CD1c-positive myeloid dendritic cell (primary cell): ENCODE measurements around the gene SERPINA5.
"Not testable (repeated sequence)": the region's sequence is repeated elsewhere in the genome, so short reads cannot be mapped to it uniquely, and the experiment has no call there.

ENCODE experiments used
- DNase-seq: peaks from one replicate; pipeline ENCODE4 v3.0.0-alpha.2; 2016; ENCODE audit errors: extremely low spot score

SERPINA5 gene

DNA sequence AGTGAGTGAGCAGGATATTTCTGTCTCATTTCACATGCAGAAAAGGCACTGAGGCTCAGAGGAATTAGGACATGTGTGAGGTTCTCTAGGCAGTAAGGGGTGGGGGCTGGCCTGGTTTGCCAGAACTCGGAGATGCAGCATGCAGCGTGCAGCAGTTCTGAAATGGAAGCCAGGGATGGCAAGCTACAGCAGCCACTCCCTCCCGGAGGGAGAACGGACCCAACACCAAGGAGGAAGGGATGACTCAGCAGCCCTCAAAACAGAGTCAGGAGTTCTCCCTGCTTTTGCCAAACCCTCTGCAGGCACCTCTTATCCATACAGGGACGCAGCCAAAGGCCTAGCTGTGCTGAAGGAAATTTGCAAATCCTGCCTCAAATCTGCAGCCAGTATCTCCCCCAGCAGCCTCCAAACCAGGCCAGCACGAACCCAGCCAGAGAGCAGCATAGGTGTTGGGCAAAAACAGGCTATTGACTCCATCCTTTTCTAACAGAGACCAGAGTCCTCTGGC, 20.7 kb downstream of the SERPINA5 start:
- no peak for DNase-seq

GRCh38 chr14:94602722-94603121, 21.5 kb downstream of the SERPINA5 start:
- DNase-seq: no peak

DNA sequence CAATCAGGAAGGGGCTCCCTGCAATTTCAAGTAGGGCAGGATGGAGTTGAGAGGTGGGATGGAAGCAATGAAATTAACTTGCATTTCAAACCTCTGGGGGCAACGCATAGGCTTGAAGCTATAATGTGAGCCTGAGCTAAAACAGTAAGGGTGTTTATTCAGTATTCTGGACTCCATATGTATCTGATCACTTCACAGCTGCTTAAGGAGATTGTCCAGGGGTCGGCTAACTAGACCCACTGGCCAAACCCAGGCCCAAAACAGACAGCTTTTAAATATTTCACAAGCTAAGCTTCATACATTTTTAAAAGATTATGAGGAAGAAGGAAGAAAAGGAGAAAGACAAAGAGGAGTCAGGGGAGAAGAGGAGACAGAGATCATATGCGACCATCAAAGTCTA, 24.1 kb downstream of the SERPINA5 start:
- no peak for DNase-seq

DNA sequence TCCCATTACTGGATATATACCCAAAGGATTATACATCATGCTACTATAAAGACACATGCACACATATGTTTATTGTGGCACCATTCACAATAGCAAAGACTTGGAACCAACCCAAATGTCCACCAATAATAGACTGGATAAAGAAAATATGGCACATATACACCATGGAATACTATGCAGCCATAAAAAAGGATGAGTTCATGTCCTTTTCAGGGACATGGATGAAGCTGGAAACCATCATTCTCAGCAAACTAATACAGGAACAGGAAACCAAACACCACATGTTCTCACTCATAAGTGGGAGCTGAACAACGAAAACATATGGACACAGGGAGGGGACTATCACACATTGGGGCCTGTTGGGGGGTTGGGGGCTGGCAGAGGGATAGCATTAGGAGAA, 27.7 kb downstream of the SERPINA5 start:
- DNase-seq: not testable (repeated sequence)

GRCh38 chr14:94611179-94611578, 30.0 kb downstream of the SERPINA5 start:
- no peak for DNase-seq

DNA sequence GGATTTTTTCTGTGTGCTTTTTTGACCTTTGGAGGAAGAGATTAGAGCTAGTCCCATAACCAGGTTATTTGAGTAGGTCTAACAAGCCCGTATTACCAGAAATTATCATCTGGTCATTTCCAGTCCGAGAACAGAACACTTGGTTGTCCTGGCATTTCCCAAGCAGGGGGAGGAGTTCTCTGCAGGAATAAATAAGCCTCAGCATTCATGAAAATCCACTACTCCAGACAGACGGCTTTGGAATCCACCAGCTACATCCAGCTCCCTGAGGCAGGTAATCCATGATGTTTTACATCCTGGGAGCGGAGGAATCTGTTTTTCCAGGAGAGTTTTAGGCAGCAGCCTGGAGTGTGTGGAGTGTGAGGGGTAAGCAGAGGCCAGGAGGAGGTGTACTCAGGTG, 30.9 kb downstream of the SERPINA5 start, which contains the start of gene SERPINA3:
Gene SERPINA3, plus strand, starts transcription at position 218 of the 400 bp plus-strand sequence. CDS start 2,051 bp downstream, outside the sequence.
- no peak for DNase-seq

DNA sequence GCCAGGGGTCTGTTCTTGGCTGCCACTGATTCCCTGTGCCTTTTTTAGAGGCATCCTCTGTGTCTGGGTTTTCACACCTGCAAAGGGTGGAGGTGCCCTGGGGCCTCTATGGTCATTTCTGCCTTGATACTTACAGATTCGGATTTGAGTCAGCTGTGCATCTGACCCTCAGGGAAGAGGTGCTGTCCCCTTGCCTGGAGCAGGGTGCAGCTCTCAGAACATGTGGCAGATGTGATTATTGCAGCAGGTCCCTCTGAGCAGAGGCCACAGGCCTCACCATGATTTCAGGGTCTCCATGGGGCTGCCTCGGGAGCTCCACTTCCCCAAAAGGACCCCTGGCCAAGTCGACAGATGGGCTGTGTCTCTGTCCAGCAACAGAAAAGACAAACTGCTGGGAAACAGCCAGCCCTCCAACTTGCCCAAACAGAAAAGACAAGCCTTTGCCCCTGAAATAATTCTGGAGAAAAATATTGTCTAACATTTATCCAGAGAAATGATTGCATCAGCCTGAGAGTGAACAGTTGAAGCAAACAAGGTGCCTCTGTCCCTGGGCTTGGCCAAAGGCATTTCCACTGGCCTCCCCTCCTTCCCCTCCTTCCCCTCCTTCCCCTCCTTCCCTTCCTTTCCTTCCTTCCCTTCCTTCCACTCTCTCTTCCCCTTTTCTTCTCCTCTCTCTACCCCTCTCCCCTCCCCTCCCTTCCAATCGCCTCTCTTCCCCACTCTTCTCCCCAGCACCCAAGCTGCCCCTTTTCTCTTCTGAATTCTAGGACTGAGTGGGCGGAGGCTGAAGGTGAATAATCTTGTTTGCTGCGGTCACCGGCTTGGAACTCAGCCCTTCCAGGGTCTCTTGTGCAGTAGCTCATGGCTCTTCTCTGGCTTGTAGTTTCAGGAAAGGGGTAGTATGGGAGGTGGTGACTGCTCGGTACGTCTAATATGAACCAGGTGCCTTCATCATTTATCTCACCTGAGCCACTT, 31.6 kb downstream of the SERPINA5 start:
- DNase-seq: no peak

GRCh38 chr14:94613720-94614644, 32.8 kb downstream of the SERPINA5 start:
- DNase-seq: no peak

DNA sequence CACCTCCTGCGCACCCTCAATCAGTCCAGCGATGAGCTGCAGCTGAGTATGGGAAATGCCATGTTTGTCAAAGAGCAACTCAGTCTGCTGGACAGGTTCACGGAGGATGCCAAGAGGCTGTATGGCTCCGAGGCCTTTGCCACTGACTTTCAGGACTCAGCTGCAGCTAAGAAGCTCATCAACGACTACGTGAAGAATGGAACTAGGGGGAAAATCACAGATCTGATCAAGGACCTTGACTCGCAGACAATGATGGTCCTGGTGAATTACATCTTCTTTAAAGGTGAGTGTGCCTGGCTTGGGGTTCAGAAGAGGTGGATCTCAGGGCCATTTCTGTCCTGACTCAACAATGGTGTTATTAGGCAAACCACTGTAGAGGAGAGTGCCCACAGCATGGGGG, 33.6 kb downstream of the SERPINA5 start:
- DNase-seq: no peak

DNA sequence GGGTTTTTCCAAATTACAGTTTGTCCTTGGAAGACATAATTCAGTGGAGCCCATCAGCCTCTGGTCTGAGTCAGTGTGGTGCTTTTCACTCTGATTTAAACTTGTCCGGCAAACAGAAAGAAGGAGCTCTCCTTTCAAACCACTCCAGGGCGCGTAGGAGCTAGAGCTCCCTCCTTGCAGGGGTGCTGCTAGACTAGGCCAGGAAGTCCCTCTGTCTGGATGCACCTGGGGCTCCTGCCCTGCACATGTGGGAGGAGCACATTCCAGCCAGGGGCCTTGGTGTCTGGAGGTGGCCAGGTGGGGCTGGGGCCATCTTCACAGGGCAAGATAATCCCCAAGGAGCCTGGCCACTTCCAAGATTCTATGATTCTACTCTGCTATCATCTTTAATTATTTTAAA, 34.0 kb downstream of the SERPINA5 start:
- DNase-seq: no peak

DNA sequence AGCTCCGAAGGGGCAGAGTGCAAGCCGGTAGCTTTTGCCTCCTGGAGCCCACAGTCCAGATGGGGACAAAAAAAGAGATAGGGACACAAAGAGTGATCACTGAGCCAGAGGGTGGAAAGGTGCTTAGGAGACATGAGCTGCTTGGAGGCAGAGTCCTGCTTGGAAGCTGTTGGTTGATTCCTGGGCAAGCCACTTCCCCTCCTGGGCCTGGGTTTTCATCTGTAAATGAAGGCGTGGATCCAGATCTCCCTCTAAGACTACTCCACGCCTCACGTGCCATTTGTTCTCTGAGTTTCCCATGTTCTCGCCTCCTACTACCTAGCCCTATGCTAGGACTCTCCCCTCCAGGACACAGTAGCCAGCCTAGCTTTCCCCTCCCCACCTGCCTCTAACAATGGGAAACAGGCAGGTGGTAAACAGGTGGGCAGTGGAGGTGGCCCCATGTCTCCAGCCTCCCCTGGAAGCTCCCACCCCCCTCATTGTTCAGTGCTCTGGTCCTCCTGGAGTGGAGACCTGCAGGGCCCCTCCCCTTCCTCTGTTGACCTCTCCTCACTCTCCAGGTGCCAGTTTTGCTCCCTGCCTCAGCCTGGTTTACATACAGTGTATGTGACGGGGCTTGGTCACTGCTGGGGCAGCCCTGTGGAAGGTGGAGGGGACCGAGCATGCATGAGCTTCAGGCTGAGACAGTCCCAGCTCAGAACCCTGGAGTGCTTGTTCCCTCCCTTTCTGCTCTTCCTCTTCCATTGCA, 34.8 kb downstream of the SERPINA5 start:
- DNase-seq: no peak

GRCh38 chr14:94617366-94617941, 36.2 kb downstream of the SERPINA5 start:
- DNase-seq: no peak

DNA sequence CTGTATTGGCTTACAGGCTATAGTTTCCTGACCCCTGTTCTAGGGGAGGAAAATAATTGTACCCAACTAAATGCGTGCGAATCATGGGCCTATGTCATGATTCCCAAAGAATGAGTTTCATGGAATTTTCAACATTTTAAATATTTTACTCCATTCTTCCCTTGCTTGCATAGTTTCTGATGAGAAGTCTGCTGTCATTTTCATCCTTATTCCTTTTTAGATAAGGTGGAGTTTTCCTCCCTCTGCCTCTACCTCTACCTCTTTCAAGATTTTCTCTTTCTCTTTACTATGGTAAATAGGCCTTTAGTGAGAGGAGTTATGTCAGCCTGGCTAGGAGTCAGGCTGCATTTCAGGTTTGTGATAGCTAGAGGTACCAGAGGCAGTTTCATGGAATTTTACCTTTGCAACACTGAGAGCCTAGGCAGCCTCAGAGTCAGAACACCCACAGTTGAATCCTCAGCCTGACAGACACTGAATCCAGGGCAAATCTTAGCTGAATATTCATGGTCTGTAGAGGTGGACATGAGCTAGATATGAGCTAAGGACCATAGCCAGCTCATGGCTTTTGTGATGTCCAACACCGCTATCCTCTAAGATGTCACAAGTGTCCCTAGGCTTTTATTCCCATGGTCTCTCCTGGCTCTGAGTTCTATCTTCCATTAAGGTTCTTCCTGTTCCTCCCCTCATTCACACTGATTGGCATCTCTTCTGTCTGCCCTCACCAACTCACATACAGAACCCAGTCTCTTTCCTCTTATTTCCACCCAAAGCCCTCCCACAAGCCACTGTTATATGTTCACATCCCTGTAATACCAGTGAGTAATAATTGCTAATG, 37.0 kb downstream of the SERPINA5 start:
- DNase-seq: no peak

DNA sequence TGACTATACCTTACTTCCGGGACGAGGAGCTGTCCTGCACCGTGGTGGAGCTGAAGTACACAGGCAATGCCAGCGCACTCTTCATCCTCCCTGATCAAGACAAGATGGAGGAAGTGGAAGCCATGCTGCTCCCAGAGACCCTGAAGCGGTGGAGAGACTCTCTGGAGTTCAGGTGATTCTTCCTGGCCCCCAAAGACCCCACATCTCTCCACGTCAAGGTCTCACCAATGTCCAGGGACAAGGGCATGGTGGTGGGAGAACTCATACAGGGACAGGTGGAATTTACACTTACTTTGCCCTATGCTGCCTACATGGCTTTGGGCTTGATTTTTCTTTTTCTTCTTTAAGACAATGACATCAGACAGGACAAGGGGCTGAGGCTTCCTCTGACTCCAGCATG, 38.1 kb downstream of the SERPINA5 start:
- no peak for DNase-seq

GRCh38 chr14:94620597-94620996, 39.4 kb downstream of the SERPINA5 start:
- no peak for DNase-seq

DNA sequence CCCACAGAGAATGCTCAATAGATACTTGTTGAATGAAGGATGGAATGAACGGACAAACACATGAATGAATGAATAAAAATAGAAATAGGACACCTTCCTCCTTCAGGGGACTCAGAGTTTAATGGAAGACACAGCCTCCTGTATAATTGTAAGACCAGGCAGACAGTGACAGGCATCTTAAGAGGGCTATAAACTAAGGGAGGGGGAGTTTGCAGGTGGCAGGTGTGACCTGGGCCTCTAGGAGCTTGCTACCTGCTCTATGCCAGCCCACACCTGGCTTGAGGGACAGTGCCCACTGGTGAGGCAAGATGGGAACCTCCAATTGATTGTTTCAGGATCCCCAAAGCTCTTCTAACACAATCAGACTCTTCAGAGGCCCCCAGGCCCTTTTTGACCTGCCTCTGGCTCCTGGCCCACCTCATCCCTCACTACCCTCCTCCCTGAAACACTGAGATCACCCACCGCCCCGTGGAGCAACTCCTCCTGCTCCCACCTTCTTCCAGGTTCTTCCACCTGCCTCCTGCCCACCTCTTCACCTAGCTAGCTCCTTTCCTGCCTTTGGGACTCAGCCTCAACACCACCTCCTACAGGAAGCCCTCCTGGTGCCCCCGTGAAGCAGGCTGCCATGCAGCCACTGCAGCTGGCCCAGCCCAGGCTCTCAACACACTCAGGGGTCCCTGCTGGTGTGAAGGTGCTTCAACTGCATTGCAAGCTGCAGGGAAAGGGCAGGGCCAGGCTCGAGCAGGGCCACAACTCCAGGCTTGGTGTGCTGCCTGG, 40.3 kb downstream of the SERPINA5 start:
- DNase-seq: no peak

DNA sequence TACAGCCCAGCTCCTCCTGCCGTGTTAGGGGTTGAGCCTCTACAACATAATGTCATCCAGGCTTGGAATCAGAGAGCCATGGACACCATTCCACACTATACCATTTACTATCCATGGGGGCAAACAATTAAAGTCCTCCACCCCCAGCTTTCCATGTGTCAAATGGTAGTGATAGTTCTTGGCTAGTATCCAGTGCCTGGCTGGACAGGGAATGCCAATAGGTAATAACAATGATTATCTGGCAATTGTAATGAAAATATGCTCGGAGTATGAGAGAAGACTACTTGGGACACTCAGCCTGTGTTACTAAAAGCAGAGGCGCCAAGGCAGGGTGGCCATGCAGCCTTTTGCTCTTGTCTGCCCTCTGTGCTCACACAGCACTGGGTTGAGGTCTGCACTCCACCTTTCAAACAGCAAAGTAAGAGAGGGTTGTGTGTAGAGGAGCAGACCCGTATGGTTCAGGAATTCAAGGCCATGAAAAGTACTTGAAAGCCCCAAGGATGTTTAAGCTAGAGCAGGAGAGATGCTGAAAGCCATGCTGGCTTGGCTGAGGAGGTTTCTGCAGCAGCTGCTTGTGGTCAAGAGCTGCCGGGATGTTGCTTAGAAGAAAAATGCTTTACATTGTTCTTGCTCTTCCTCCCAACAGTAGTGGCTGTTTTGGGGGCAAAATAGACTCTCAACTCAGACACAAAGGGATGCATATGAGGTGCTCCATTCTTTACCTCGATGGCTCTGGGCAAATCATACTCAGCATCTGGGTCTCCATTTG, 41.6 kb downstream of the SERPINA5 start:
- no peak for DNase-seq

DNA sequence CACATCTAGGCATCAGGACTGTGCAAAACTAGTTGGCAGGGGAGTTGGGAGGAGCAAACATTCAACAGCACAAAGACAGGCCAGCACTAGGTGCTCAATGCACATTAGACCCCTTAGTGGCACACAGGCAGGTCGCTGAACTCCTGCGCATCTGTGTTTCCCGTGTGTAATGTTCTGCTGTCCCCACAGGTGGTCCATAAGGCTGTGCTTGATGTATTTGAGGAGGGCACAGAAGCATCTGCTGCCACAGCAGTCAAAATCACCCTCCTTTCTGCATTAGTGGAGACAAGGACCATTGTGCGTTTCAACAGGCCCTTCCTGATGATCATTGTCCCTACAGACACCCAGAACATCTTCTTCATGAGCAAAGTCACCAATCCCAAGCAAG, 42.2 kb downstream of the SERPINA5 start:
- DNase-seq: no peak
